ENCODE measurements around the gene PHKB.
"Not testable (repeated sequence)": the region's sequence is repeated elsewhere in the genome, so short reads cannot be mapped to it uniquely, and the experiment has no call there.

PHKB gene

DNA sequence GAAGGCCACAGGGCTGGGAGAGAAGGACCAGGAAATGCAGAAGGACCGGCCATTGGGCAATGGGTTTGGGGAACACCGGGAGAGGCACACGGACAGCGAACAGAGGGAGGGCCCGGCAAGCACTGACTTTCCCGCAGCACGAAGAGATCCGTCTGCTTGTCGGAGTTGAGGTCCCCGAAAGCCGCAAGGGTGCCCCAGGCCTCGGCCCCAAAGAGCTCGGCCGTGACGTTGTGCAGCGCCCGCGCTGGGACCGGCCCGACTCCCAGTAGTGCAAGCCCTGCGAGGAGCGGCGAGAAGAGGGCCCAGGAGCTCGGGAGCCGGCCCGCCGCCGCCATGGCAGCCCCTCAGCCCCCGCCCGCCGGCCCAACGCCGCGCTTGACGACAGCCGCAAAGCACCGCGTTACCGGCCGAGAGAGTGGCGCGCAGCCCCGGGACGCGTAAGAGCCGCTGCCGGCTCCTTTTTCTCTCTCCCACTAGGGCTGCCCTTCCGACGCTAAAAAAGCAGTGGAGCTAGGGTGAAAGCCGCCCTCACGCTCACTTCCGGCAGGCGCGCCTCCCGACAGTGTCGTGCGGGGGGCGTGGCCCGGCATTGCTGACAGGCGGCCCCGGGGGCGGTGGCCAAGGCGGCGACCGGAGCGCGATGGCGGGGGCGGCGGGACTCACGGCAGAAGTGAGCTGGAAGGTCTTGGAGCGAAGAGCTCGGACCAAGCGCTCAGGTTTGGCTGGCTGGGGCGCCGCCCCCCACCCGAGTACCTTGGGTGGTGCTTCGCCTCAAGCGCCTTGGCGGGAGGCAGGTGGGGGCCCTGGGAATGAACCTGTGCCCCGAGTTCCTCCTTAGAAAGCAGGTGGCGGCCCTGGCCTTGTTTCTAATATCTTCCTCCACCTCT, at the start of gene PHKB, which contains the start of gene ITFG1:
Gene PHKB (plus strand): TSS at position 621 of the 887 bp plus-strand sequence. CDS start 20 bp downstream, at position 641.
Gene ITFG1 (minus strand): TSS at position 353 of the 887 bp plus-strand sequence. CDS start 18 bp downstream, at position 335.
- no peak for TF ChIP-seq ZNF274 (IDR thresholded peaks at IDR 0.05; ENCODE audit: low read depth, low read length)

DNA sequence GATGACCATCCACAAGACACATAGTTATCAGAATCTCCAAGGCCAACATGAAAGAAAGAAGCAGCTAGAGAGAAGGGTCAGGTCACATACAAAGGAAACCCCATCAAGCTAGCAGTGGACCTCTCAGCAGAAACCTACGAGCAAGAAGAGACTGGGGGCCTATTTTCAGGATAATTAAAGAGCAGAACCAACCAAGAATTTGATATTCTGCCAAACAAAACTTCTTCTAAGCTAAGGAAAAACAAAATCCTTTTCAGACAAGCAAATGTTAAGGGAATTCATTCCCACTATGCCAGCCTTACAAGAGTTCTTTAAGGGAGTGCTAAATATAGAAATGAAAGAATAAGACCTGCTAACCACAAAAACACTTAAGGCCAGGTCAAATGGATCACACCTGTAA, 48.1 kb upstream of the PHKB start:
- TF ChIP-seq ZNF274 (IDR thresholded peaks at IDR 0.05; ENCODE audit: low read depth, low read length), result no peak

More for the DNA sequence above, at the start of gene PHKB, which contains the start of gene ITFG1:
- H3K4me3 ChIP-seq (ENCODE audit: low read length), result peak within 1 kb of the TSS; percentile 74

DNA sequence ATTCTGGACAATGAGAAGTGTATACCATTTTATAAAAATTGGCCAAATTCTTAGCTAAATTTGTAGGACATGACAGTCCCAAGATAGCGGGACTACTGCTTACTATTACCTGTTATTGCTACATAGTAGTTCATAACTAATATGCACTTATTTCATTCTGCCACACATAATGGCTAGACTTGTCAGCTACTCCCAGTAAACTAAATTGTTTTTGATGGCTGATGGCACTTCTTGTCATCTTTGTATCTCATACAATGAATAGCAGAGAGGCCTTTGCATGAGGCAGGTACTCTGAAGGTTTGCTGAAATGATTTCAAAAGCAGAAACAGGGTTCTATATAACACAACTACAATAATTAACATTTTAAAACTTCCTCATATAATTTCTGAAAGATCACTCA, 44.3 kb upstream of the PHKB start:
- TF ChIP-seq ZNF274 (IDR thresholded peaks at IDR 0.05; ENCODE audit: low read depth, low read length), result no peak
- H3K4me3 ChIP-seq (ENCODE audit: low read length), result no peak overlapping the region

More for the DNA sequence above, 48.1 kb upstream of the PHKB start:
- H3K4me3 ChIP-seq (ENCODE audit: low read length), result no peak overlapping the region

DNA sequence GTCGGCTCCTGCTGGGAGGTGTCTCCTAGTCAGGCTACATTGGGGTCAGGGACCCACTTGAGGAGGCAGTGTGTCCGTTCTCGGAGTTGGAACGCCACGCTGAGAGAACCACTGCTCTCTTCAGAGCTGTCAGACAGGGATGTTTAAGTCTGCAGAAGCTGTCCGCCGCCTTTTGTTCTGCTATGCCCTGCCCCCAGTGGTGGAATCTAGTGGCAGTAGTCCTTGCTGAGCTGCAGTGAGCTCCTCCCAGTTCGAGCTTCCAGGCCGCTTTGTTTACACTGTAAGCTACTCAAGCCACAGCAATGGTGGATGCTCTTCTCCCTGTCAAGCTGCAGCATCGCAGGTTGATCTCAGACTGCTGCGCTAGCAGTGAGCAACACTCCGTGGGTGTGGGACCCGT, 36.3 kb upstream of the PHKB start:
- no peak for TF ChIP-seq ZNF274 (IDR thresholded peaks at IDR 0.05; ENCODE audit: low read depth, low read length)
- no peak overlapping the region for H3K4me3 ChIP-seq (ENCODE audit: low read length)

DNA sequence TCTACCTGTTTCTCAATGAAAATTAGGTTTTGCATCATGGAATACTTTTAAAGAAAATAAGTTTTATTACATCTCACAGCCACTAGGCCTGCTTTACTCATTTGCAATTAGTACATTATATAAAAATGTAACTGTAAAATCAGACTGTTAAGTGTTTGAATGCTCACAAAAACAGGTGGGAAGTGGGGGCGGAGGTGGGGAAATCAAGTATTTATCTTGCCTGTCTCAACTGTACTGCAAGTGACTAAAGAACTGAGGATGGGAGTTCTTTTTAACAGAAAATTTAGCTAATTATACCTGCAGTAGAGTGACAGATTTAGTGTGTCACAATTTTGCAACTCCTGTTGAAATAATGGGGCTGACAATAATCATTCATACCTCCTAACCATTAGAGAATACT, 34.3 kb upstream of the PHKB start:
- H3K4me3 ChIP-seq (ENCODE audit: low read length), result no peak overlapping the region
- TF ChIP-seq ZNF274 (IDR thresholded peaks at IDR 0.05; ENCODE audit: low read depth, low read length), result no peak

DNA sequence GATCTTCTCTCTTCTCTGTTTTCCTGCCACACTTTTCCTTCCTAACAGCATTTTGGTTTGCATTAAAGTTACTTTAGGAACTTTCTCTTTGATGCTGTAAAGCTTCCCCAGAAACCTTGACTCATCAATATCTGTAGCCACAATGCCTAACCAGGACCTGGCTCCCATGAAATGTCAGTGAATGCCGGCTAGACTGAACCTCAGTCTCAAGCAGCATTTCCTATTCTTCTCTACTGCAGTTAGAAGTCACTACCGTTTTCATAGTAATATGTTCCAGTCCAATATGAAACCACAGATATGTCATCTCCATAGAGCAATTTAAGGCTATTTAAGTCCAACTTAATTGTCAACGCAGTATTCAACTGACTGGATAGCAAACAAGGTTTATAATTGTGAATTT, 29.2 kb upstream of the PHKB start:
- H3K4me3 ChIP-seq (ENCODE audit: low read length), result no peak overlapping the region
- no peak for TF ChIP-seq ZNF274 (IDR thresholded peaks at IDR 0.05; ENCODE audit: low read depth, low read length)

DNA sequence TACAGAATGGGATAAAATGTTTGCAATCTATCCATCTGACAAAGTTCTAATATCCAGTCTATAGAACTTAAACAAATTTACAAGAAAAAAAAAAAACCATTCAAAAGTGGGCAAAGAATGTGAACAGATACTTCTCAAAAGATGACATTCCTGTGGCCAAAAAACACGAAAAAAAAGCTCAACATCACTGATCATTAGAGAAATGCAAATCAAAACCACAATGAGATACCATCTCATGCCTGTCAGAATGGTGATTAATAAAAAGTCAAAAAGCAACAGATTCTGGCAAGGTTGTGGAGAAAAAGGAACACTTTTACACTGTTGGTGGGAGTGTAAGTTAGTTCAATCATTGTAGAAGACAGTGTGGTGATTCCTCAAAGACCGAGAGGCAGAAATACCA, 26.9 kb upstream of the PHKB start:
- H3K4me3 ChIP-seq (ENCODE audit: low read length), result not testable (repeated sequence)

DNA sequence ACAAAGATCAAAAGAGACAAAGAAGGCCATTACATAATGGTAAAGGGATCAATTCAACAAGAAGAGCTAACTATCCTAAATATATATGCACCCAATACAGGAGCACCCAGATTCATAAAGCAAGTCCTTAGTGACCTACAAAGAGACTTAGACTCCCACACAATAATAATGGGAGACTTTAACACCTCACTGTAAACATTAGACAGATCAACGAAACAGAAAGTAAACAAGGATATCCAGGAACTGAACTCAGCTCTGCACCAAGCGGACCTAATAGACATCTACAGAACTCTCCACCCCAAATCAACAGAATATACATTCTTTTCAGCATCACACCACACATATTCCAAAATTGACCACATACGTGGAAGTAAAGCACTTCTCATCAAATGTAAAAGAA, 21.1 kb upstream of the PHKB start:
- H3K4me3 ChIP-seq (ENCODE audit: low read length), result not testable (repeated sequence)

DNA sequence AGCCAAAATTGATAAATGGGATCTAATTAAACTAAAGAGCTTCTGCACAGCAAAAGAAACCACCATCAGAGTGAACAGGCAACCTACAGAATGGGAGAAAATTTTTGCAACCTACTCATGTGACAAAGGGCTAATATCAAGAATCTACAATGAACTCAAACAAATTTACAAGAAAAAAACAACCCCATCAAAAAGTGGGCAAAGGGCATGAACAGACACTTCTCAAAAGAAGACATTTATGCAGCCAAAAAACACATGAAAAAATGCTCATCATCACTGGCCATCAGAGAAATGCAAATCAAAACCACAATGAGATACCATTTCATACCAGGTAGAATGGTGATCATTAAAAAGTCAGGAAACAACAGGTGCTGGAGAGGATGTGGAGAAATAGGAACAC, 18.2 kb upstream of the PHKB start:
- H3K4me3 ChIP-seq (ENCODE audit: low read length), result not testable (repeated sequence)

DNA sequence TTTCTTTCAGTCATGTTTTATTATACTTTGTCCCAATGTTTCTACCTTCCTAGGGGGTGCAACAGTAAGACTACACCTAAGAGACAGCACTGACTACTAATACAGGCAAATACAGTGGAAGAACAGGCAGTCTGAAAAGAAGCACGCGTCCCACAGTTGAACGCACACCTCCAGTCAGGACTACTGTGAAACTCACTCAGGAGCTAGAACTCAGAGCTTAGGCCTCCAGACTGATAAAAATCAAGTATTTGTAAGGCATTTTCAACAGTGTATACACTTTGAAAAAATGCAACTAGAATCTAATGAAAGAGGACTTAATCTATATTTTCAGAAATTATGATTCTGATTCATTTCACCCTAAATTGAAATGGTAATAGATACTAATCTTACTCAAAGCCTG, 14.7 kb upstream of the PHKB start:
- TF ChIP-seq ZNF274 (IDR thresholded peaks at IDR 0.05; ENCODE audit: low read depth, low read length), result no peak
- H3K4me3 ChIP-seq (ENCODE audit: low read length), result no peak overlapping the region

DNA sequence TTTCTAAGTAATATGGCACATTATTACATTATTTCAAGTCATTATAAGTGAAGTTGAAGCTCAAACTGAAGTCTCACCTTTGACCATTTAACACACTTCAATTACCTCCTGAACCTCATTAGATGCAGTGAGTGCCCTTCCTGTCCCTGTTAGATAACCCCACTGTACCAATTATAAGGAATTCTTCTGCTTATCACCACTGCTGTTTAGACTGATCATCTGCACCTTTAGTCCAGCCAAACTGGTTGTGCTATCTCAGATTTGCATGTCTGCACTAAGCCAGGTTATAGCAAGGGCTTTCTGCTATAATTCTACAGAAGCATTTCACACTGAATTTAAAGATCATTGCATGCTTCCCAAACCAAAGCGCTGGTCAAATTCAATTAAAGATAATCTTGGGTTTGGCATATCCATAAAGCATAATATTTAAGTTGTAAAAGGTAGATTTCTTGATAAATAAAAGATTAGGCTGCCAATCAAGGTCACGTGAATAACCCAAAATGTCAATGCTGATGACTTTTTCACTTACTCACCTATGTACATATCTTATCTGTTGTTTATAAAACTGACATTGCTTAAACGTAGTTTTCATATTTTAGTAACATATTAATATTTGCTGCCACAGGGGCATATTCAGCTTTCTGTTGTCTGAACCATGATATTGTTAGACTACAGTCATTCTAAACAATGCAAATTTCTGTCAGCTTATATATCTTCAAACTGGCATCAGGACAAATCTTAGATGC, 12.1 kb upstream of the PHKB start:
- TF ChIP-seq ZNF274 (IDR thresholded peaks at IDR 0.05; ENCODE audit: low read depth, low read length), result no peak

DNA sequence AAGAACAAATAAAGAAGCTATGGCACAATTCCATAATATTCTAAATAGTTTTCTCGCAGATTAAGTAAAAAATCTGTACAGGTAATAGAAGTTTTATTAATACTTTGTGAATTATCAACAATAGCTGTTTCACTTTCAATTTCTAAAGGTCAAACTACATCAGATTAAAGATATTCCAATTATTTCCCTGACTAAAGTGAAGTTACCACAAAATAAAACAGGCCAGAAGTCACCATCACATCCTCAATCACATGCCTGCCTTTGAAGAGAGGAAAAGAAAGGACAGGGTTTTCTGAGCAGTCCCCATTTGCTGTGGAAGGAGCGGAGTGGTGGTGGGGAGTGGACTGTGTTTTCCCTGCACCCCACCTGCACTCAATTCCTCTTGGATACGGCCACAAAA, 11.3 kb upstream of the PHKB start:
- no peak for TF ChIP-seq ZNF274 (IDR thresholded peaks at IDR 0.05; ENCODE audit: low read depth, low read length)
- no peak overlapping the region for H3K4me3 ChIP-seq (ENCODE audit: low read length)

More for the DNA sequence above, 12.1 kb upstream of the PHKB start:
- no peak overlapping the region for H3K4me3 ChIP-seq (ENCODE audit: low read length)

DNA sequence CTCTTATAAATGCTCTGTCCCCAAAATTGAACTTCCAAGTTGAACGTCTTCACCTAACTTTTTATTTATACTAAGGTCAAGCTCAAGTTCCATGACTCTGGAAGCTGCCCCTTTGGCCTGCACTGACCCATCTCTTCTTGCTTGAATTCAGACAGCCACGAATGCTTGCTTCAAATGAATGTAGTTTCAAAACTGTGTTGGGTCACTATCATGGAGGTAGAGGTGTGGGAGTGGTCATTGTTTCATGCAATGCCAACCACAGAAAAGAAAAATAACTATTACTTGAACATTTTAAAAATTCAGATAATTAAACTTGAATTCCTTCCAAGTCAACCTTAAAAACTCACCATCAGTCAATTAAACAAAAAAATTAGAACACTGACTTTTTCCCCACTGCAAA, 2.8 kb upstream of the PHKB start:
- H3K4me3 ChIP-seq (ENCODE audit: low read length), result no peak overlapping the region
- TF ChIP-seq ZNF274 (IDR thresholded peaks at IDR 0.05; ENCODE audit: low read depth, low read length), result no peak

DNA sequence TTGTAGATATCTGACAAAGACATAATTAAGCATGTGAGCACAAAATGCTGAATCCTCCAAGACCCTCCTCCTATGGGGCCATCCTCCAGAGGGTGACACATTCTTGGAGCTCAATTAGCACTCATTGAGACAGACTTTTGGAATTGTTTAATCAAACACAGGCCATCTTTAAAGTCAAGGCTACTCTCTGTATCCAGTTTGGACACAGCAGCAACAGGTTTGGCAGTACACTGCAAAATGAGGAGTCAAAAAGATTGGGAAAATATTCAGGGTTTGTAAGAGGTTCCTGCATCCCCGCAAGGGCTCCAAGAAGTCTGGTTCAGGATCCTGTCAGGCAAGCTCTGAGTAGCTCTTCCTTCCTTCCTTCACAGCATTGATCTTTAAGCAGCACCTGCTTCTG, 1.5 kb upstream of the PHKB start:
- no peak for TF ChIP-seq ZNF274 (IDR thresholded peaks at IDR 0.05; ENCODE audit: low read depth, low read length)
- H3K4me3 ChIP-seq (ENCODE audit: low read length), result peak overlapping the region; percentile 74

DNA sequence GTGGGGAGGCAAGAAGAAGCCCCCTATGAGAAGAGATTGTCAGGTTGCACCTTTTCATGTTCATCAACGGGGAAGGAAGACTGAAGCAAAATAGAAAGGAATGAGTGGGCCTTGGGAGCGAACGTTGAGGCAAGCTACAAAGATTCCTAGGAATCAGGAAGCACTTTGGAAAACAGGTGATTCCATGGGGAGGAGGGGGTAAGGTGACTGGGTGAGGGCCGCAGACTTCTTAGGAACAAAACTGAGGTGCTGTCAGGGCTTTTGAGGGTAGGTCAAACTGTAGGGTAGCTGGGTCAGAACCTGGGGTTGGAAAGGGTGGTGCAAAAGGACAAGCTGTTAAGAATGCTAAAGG, 796 bp upstream of the PHKB start:
- H3K4me3 ChIP-seq (ENCODE audit: low read length), result peak overlapping the region; percentile 74
- TF ChIP-seq ZNF274 (IDR thresholded peaks at IDR 0.05; ENCODE audit: low read depth, low read length), result no peak

All from GM08714 (cell line).